H1 (cell line): ENCODE data around the gene GPR176.

ENCODE experiments used
- CTCF ChIP-seq, 3 experiments: IDR thresholded peaks; 1 replicate in 2 of 3; 2 replicates in 1 of 3; pipeline versions ENCODE4 v1.5.1 to v1.6.1; 2011; ENCODE audit warnings: low read length in 3 of 3, mild to moderate bottlenecking in 3 of 3, inconsistent platforms in 2 of 3, low read depth in 1 of 3, moderate library complexity in 1 of 3; ENCODE audit not compliant: insufficient read depth in 1 of 3; ENCODE audit errors: control extremely low read depth in 1 of 3
- EZH2 ChIP-seq: fragments of 200-600 bp; sonication (generic); IDR thresholded peaks from 2 replicates; pipeline ENCODE4 v1.7.1; 2012; ENCODE audit warnings: low read depth, mild to moderate bottlenecking, moderate library complexity, low read length, inconsistent platforms; ENCODE audit not compliant: severe bottlenecking
- POLR2A ChIP-seq, 2 experiments: IDR thresholded peaks; 1 replicate in 1 of 2; 2 replicates in 1 of 2; pipeline ENCODE4 v1.6.1; 2011; ENCODE audit warnings: low read depth in 2 of 2, low read length in 2 of 2, mild to moderate bottlenecking in 2 of 2; ENCODE audit errors: control extremely low read depth in 1 of 2
- POLR2AphosphoS5 ChIP-seq: IDR thresholded peaks from 2 replicates; pipeline ENCODE4 v1.6.1; 2011; ENCODE audit warnings: low read depth, low read length
- USF2 ChIP-seq: IDR thresholded peaks from 2 replicates; pipeline ENCODE4 v1.6.1; 2011; ENCODE audit warnings: low read length, improper control_type of control experiment
- TF ChIP-seq, protein P1 (sequence below): IDR thresholded peaks from 2 replicates; pipeline ENCODE4 v1.6.1; 2012; ENCODE audit warnings: inconsistent platforms

DNA sequence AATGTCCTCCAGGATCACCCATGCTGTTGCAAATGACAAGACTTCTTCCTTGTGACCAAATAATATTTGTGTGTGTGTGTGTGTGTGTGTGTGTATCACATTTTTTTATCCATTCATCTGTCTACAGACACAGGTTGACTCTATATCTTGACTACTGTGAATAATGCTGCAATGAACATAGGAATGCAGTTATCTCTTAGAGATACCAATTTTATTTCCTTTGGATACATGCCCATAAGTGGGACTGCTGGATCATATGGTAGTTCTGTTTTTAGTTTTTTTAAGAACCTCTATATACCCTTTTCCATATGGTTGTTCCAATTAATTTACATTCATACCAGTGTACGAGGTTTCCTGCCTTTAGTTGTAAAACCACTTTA lies 41.7 kb downstream of the GPR176 start:
- TF ChIP-seq USF2 (no peak), EZH2 (no peak), POLR2A (IDR thresholded peaks at IDR 0.05; ENCODE audit: control extremely low read depth in 1 of 2, low read depth in 2 of 2, low read length in 2 of 2) (no peak), POLR2AphosphoS5 (no peak), CTCF (IDR thresholded peaks at IDR 0.05; ENCODE audit: control extremely low read depth in 1 of 3, insufficient read depth in 1 of 3, low read depth in 1 of 3, low read length in 3 of 3) (no peak)
- TF ChIP-seq, protein P1, sequence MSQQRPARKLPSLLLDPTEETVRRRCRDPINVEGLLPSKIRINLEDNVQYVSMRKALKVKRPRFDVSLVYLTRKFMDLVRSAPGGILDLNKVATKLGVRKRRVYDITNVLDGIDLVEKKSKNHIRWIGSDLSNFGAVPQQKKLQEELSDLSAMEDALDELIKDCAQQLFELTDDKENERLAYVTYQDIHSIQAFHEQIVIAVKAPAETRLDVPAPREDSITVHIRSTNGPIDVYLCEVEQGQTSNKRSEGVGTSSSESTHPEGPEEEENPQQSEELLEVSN = no peak
